Measurements from ENCODE around the gene PRRG2. TPM values are rescaled to one million over a fixed set of nuclear protein-coding genes. Genes with fewer than 3 reads are reported as not detected.
A peak's percentile ranks its signal among the peaks of the same experiment; 100 is the strongest.

PRRG2 gene
- total and polyA plus RNA-seq, 2 of the 13 experiments (the other 11 are each of a cell fraction or from before 2014, with no cell fraction given) = 0.66 to 0.82 TPM

DNA sequence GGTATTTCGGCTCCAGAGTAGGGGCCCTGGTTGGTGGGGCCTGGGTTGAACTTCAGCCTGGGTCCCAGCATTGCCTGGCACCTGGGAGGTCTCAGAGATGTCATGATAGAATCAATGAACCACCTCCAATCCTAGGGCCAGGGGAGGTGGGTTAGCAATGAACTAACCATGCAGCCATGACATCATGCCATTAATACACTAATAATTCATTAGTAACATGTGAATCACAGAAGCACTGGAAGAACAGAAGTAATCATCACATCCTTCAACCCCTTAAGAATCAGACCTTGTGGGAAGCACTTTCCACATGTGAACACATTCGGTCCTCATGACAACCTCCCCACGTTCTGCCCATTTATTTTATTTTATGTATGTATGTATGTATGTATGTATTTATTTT, 7.7 kb upstream of the PRRG2 start:
- POLR2A ChIA-PET = interaction anchor here (0.7 kb wide), 1 partner anchor 84 kb away, joined by 4 read pairs; no protein-coding TSS in a partner anchor
- in situ Hi-C loops (cut with HindIII; ENCODE audit: extremely low pct_ligation_motif_present, low pct_unique_long_range_greater_than_20kb) = loop anchor here (5.0 kb wide), 1 partner anchor 76 kb away; the partner anchor contains the start of gene RPS11
- H3K9ac ChIP-seq (ENCODE audit: insufficient read depth, low read depth, low read length) = no peak overlapping the region
- CTCF ChIA-PET (ENCODE audit: low intra/inter-chr PET ratio, low total read pairs) = no interaction called here
- no peak for TF ChIP-seq ZSCAN29 (CRISPR knock-in tag; conservative IDR thresholded peaks at IDR 0.05)
- TF ChIP-seq, protein P1, sequence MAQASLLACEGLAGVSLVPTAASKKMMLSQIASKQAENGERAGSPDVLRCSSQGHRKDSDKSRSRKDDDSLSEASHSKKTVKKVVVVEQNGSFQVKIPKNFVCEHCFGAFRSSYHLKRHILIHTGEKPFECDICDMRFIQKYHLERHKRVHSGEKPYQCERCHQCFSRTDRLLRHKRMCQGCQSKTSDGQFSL (CRISPR knock-in tag; IDR thresholded peaks at IDR 0.05) = no peak
- no peak overlapping the region for H3K4me2 ChIP-seq (ENCODE audit: low read depth, low read length)
- no peak overlapping the region for H2AFZ ChIP-seq (ENCODE audit: low read length)
- H3K79me2 ChIP-seq (ENCODE audit: insufficient read depth, low read length) = peaks cover 36% of the 10 kb centered on the region
- FAIRE-seq = no peak
- peaks cover 25% of the 10 kb centered on the region for H3K4me1 ChIP-seq (ENCODE audit: insufficient read depth, low read length)
- H4K20me1 ChIP-seq (ENCODE audit: insufficient read depth, low read length) = 0 out of 2 replicates have a peak, but pooled peaks cover 4% of the 10 kb centered on the region
- BruUV-seq (replicated peaks) = no TSS peak
- no peak overlapping the region for H3K27ac ChIP-seq (ENCODE audit: extremely low read length, insufficient read depth, low read length)
- 91% methylated on average over 2 of the region's 3 CpGs for WGBS (ENCODE audit: low lambda C conversion rate)
- intact Hi-C loops (cut with micrococcal nuclease; ENCODE audit: unreplicated experiment) = no loop called here
- ATAC-seq = no peak
- no peak overlapping the region for H3K4me3 ChIP-seq (replicated peaks in 1 of 3; ENCODE audit: insufficient read depth in 1 of 3, low read depth in 2 of 3, low read length in 3 of 3)
- H3K27me3 ChIP-seq (ENCODE audit: control insufficient read depth in 1 of 2, insufficient read depth in 2 of 2, low read length in 2 of 2) = no peaks in the 10 kb centered on the region
- no peaks in the 10 kb centered on the region for H3K9me3 ChIP-seq (ENCODE audit: low read length)
- peaks cover 3 to 19% of the 10 kb centered on the region in 2 experiments; a peak in 2 of 5 replicates for H3K36me3 ChIP-seq (replicated peaks in 1 of 2; ENCODE audit: control insufficient read depth in 1 of 2, insufficient read depth in 2 of 2, low read length in 2 of 2)
- no peak for DNase-seq (ENCODE audit: low spot score)

- peaks cover 3 to 19% of the 10 kb centered on the region in 2 experiments; a peak in 2 of 5 replicates for H3K36me3 ChIP-seq (replicated peaks in 1 of 2; ENCODE audit: control insufficient read depth in 1 of 2, insufficient read depth in 2 of 2, low read length in 2 of 2)
- DNase-seq (ENCODE audit: low spot score) (no peak), ATAC-seq (no peak), FAIRE-seq (no peak)
- no peaks in the 10 kb centered on the region for H3K9me3 ChIP-seq (ENCODE audit: low read length)
- intact Hi-C loops (cut with micrococcal nuclease; ENCODE audit: unreplicated experiment) = no loop called here
- H3K9ac ChIP-seq (ENCODE audit: insufficient read depth, low read depth, low read length) = no peak overlapping the region
- WGBS (ENCODE audit: low lambda C conversion rate) = 100% methylated on average over 2 of the region's 2 CpGs
- no TSS peak for BruUV-seq (replicated peaks)
- no peak overlapping the region for H2AFZ ChIP-seq (ENCODE audit: low read length)
- TF ChIP-seq MAFF (IDR thresholded peaks at IDR 0.05; ENCODE audit: low read depth, low read length) (peak; percentile 84), KLF9 (CRISPR knock-in tag; IDR thresholded peaks at IDR 0.05; ENCODE audit: low read depth) (no peak), ZNF839 (CRISPR knock-in tag; IDR thresholded peaks at IDR 0.05; ENCODE audit: borderline replicate concordance) (no peak), ZNF513 (CRISPR knock-in tag; conservative IDR thresholded peaks at IDR 0.05) (no peak), DR1 (CRISPR knock-in tag; IDR thresholded peaks at IDR 0.05) (no peak), HNF1B (CRISPR knock-in tag; IDR thresholded peaks at IDR 0.05) (no peak), MAFK (conservative IDR thresholded peaks at IDR 0.05 in 1 of 2, IDR thresholded peaks at IDR 0.05 in 1 of 2; ENCODE audit: low read length in 2 of 2) (peak; percentile 72 to 88), ELF3 (CRISPR knock-in tag; IDR thresholded peaks at IDR 0.05) (no peak), NCOA5 (CRISPR knock-in tag; IDR thresholded peaks at IDR 0.05) (no peak)
- TF ChIP-seq, protein P2, sequence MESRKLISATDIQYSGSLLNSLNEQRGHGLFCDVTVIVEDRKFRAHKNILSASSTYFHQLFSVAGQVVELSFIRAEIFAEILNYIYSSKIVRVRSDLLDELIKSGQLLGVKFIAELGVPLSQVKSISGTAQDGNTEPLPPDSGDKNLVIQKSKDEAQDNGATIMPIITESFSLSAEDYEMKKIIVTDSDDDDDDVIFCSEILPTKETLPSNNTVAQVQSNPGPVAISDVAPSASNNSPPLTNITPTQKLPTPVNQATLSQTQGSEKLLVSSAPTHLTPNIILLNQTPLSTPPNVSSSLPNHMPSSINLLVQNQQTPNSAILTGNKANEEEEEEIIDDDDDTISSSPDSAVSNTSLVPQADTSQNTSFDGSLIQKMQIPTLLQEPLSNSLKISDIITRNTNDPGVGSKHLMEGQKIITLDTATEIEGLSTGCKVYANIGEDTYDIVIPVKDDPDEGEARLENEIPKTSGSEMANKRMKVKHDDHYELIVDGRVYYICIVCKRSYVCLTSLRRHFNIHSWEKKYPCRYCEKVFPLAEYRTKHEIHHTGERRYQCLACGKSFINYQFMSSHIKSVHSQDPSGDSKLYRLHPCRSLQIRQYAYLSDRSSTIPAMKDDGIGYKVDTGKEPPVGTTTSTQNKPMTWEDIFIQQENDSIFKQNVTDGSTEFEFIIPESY (CRISPR knock-in tag; IDR thresholded peaks at IDR 0.05) = no peak
- H3K27me3 ChIP-seq (ENCODE audit: control insufficient read depth in 1 of 2, insufficient read depth in 2 of 2, low read length in 2 of 2) = no peaks in the 10 kb centered on the region
- H3K79me2 ChIP-seq (ENCODE audit: insufficient read depth, low read length) = peaks cover 41% of the 10 kb centered on the region
- in situ Hi-C loops (cut with HindIII; ENCODE audit: extremely low pct_ligation_motif_present, low pct_unique_long_range_greater_than_20kb) = loop anchor here (5.0 kb wide), 1 partner anchor 77 kb away; the partner anchor contains the start of gene RPS11
- no peak overlapping the region for H3K4me2 ChIP-seq (ENCODE audit: low read depth, low read length)
- POLR2A ChIA-PET = interaction anchor here (0.7 kb wide), 1 partner anchor 85 kb away, joined by 4 read pairs; no protein-coding TSS in a partner anchor
- H4K20me1 ChIP-seq (ENCODE audit: insufficient read depth, low read length) = 0 out of 2 replicates have a peak, but pooled peaks cover 4% of the 10 kb centered on the region
- H3K4me3 ChIP-seq (replicated peaks in 1 of 3; ENCODE audit: insufficient read depth in 1 of 3, low read depth in 2 of 3, low read length in 3 of 3) = no peak overlapping the region
- peaks cover 34% of the 10 kb centered on the region for H3K4me1 ChIP-seq (ENCODE audit: insufficient read depth, low read length)
- CTCF ChIA-PET (ENCODE audit: low intra/inter-chr PET ratio, low total read pairs) = no interaction called here
- no peak overlapping the region for H3K27ac ChIP-seq (ENCODE audit: extremely low read length, insufficient read depth, low read length)
These were observed 6.8 kb upstream of the PRRG2 start for GRCh38 chr19:49574206-49574755.

Measured in HepG2 (cell line).